Middle frontal gyrus (tissue), 1 donor: ENCODE data around the gene SMIM22.
"Not testable (repeated sequence)": the region's sequence is repeated elsewhere in the genome, so short reads cannot be mapped to it uniquely, and the experiment has no call there.

ENCODE experiments used
- DNase-seq: peaks from one replicate; pipeline ENCODE4 v3.0.0-alpha.2; 2015; ENCODE audit warnings: low spot score; ENCODE audit errors: extremely low spot score

The SMIM22 gene

GRCh38 chr16:4768549-4769305, 26.4 kb upstream of the SMIM22 start:
- peak; percentile 95 for DNase-seq

GRCh38 chr16:4769306-4769638, 25.9 kb upstream of the SMIM22 start:
- DNase-seq, result no peak

GRCh38 chr16:4771646-4772045, 23.5 kb upstream of the SMIM22 start:
- no peak for DNase-seq

- no peak for DNase-seq
Measured at GRCh38 chr16:4772351-4772750, 22.8 kb upstream of the SMIM22 start.

GRCh38 chr16:4775005-4775404, 20.2 kb upstream of the SMIM22 start:
- no peak for DNase-seq

GRCh38 chr16:4776141-4776705, 18.9 kb upstream of the SMIM22 start:
- no peak for DNase-seq

- no peak for DNase-seq
Measured at GRCh38 chr16:4777339-4778049, 17.7 kb upstream of the SMIM22 start.

GRCh38 chr16:4778050-4778392, 17.1 kb upstream of the SMIM22 start:
- no peak for DNase-seq

GRCh38 chr16:4780235-4780634, 14.9 kb upstream of the SMIM22 start:
- DNase-seq, result no peak

- DNase-seq, result no peak
Measured at GRCh38 chr16:4783251-4783950, 11.8 kb upstream of the SMIM22 start.

- no peak for DNase-seq
Measured at GRCh38 chr16:4783951-4784336, 11.2 kb upstream of the SMIM22 start.

GRCh38 chr16:4784444-4784987, 10.7 kb upstream of the SMIM22 start:
- not testable (repeated sequence) for DNase-seq

GRCh38 chr16:4785758-4786433, 9.3 kb upstream of the SMIM22 start:
- DNase-seq, result no peak

GRCh38 chr16:4787068-4787467, 8.1 kb upstream of the SMIM22 start:
- DNase-seq, result no peak

- no peak for DNase-seq
Measured at GRCh38 chr16:4787627-4788482, 7.3 kb upstream of the SMIM22 start, which contains the start of gene SEPTIN12. TSS of gene SEPTIN12 (minus strand) at chr16:4788345. CDS start at chr16:4787645, 700 bp downstream.

- DNase-seq, result no peak
Measured at GRCh38 chr16:4788489-4788889, 6.7 kb upstream of the SMIM22 start.

- DNase-seq, result no peak
Measured at GRCh38 chr16:4788910-4789309, 6.3 kb upstream of the SMIM22 start.

- DNase-seq, result no peak
Measured at GRCh38 chr16:4790261-4790660, 4.9 kb upstream of the SMIM22 start.

GRCh38 chr16:4790871-4791270, 4.3 kb upstream of the SMIM22 start:
- DNase-seq, result no peak

GRCh38 chr16:4792951-4793513, 2.1 kb upstream of the SMIM22 start:
- DNase-seq, result no peak
